Measurements from ENCODE around the gene CBARP. TPM values are rescaled to one million over a fixed set of nuclear protein-coding genes. Genes with fewer than 3 reads are reported as not detected.

CBARP gene
- total and polyA plus RNA-seq, 2 of the 13 experiments (the other 11 are each of a cell fraction or from before 2014, with no cell fraction given), result 1.2 to 1.4 TPM

GRCh38 chr19:1238369-1239303 is 831 bp upstream of the CBARP start (continued):
- TF ChIP-seq ATF2 (CRISPR knock-in tag; IDR thresholded peaks at IDR 0.05) (no peak), MYC (CRISPR knock-in tag; IDR thresholded peaks at IDR 0.05; ENCODE audit: borderline replicate concordance) (peak; percentile 32; the same call in 1 of the 2 replicates), ZNF878 (CRISPR knock-in tag; IDR thresholded peaks at IDR 0.05) (no peak), ZHX1 (CRISPR knock-in tag; IDR thresholded peaks at IDR 0.05; ENCODE audit: low read depth) (no peak), ZFP41 (CRISPR knock-in tag; IDR thresholded peaks at IDR 0.05; ENCODE audit: borderline replicate concordance) (0 out of 2 replicates have a peak, but pooled peaks have one; percentile 59), ZNF180 (CRISPR knock-in tag; IDR thresholded peaks at IDR 0.05; ENCODE audit: borderline replicate concordance, low read depth) (no peak), ZBTB7A (CRISPR knock-in tag; IDR thresholded peaks at IDR 0.05) (0 out of 2 replicates have a peak, but pooled peaks have one; percentile 33), ZFY (CRISPR knock-in tag; IDR thresholded peaks at IDR 0.05) (peak; percentile 66), ZBTB42 (CRISPR knock-in tag; IDR thresholded peaks at IDR 0.05) (no peak), DZIP1 (CRISPR knock-in tag; IDR thresholded peaks at IDR 0.05) (peak; percentile 80; the same call in 1 of the 2 replicates), NR0B2 (CRISPR knock-in tag; IDR thresholded peaks at IDR 0.05) (peak; percentile 52; the same call in 1 of the 2 replicates), ZNF563 (CRISPR knock-in tag; IDR thresholded peaks at IDR 0.05) (peak; percentile 28; the same call in 1 of the 2 replicates), ZNF12 (CRISPR knock-in tag; IDR thresholded peaks at IDR 0.05) (no peak), CTCF (CRISPR knock-in tag; IDR thresholded peaks at IDR 0.05) (peak; percentile 22; the same call in 1 of the 2 replicates), MTF2 (CRISPR knock-in tag; IDR thresholded peaks at IDR 0.05; ENCODE audit: borderline replicate concordance) (no peak), SNAI1 (CRISPR knock-in tag; IDR thresholded peaks at IDR 0.05; ENCODE audit: borderline replicate concordance) (0 out of 2 replicates have a peak, but pooled peaks have one; percentile 44), CHD4 (IDR thresholded peaks at IDR 0.05; ENCODE audit: borderline replicate concordance, low read length) (no peak), ZNF883 (CRISPR knock-in tag; IDR thresholded peaks at IDR 0.05; ENCODE audit: not compliant biosample characterization) (no peak)
